Measurements from ENCODE around the gene CDC5L.
A peak's percentile ranks its signal among the peaks of the same experiment; 100 is the strongest.

DNA sequence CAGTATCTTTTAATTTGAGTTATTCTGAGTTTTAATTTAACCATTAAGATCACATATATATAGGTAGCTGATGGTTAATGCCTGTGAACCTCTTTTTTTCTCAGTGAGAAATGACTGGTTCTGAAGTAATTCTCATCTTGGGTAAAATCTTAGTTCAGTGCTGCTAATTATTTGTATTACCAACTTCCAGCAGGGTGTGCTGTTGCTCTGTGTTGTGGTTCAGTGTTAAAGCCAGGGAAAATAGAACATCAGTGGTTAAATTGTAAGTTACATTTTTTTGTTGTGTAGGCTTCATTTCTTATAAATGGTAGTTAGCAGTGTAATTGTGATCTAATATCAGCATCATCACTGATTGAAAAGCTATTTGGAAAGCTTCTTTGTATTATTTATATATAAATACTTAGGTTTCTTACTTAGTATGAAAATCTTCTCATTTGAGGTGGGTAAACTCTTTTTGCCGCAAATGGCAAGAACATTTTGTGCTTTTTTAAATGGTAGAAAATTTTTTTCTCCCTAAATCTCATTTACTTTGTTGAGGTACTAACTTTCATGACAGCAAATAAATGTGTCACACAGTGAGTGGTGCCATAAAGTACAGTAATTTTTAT, 43.7 kb downstream of the CDC5L start:
- TF ChIP-seq POLR2A (IDR thresholded peaks at IDR 0.05) (no peak), CTCF (IDR thresholded peaks at IDR 0.05) (peak; percentile 23 to 84 (median 70))

All from thyroid gland (tissue), 4 donors.